Cardiac fibroblast (primary cell): ENCODE measurements around the gene C17orf50.

Source experiments
- DNase-seq, 2 donors: peaks; one replicate each; pipeline versions ENCODE4 v3.0.0 to v3.0.0-alpha.2; 2010; ENCODE audit warnings: low read depth in 2 of 2
- H3K4me3 ChIP-seq, 2 donors: replicated peaks in 1 of 2; 1 replicate in 1 of 2; 2 replicates in 1 of 2; pipeline ENCODE4 v1.5.1; 2011; ENCODE audit warnings: low read depth in 2 of 2, low read length in 2 of 2, mild to moderate bottlenecking in 2 of 2, moderate library complexity in 1 of 2
- CTCF ChIP-seq: IDR thresholded peaks from one replicate; pipeline ENCODE4 v1.5.1; 2011; ENCODE audit warnings: low read depth, mild to moderate bottlenecking, low read length, inconsistent platforms

Gene C17orf50

GRCh38 chr17:35807371-35808144 is 46.9 kb downstream of the C17orf50 start:
- no peak overlapping the region for H3K4me3 ChIP-seq
- TF ChIP-seq CTCF: no peak
- peak; percentile 67 to 73 for DNase-seq

GRCh38 chr17:35808240-35808961 is 47.7 kb downstream of the C17orf50 start:
- no peak for TF ChIP-seq CTCF
- no peak for DNase-seq
- H3K4me3 ChIP-seq: peak overlapping the region; percentile 54 to 88

GRCh38 chr17:35808962-35809854 is 48.5 kb downstream of the C17orf50 start, which contains the start of gene TAF15:
Gene TAF15 (plus strand): TSS chr17:35809484. CDS start chr17:35809570, 86 bp downstream.
- peak within 1 kb of the TSS; percentile 88 to 96 for H3K4me3 ChIP-seq
- peak; percentile 99 for DNase-seq
- peak; percentile 87 for TF ChIP-seq CTCF

GRCh38 chr17:35809855-35810461 is 49.3 kb downstream of the C17orf50 start:
- no peak for TF ChIP-seq CTCF
- H3K4me3 ChIP-seq: peak overlapping the region; percentile 88 to 96
- peak; percentile 30 to 54 for DNase-seq

- no peak for DNase-seq
- no peak overlapping the region for H3K4me3 ChIP-seq
- no peak for TF ChIP-seq CTCF
Observed at GRCh38 chr17:35811759-35812158, 51.1 kb downstream of the C17orf50 start.

GRCh38 chr17:35812456-35812855 is 51.8 kb downstream of the C17orf50 start:
- DNase-seq: no peak
- no peak for TF ChIP-seq CTCF
- H3K4me3 ChIP-seq: no peak overlapping the region
